H1 (cell line): ENCODE results near the gene PATE1. TPM values are rescaled to one million over a fixed set of nuclear protein-coding genes. Genes with fewer than 3 reads are reported as not detected.

Source experiments
- CTCF ChIA-PET: fragments of 300-600 bp; sonication (Branson Sonifier 250); formaldehyde crosslinking; loops from one replicate; lab custom pipeline; 2021; ENCODE audit not compliant: partially characterized antibody; lab: Charles Lee
- POLR2A ChIA-PET: fragments of 300-600 bp; sonication (Branson Sonifier 250); formaldehyde crosslinking; loops from one replicate; lab custom pipeline; 2021; ENCODE audit warnings: inconsistent platforms; ENCODE audit not compliant: partially characterized antibody; lab: Charles Lee
- DNase-seq, 2 experiments: peaks; one replicate each; pipeline versions ENCODE4 v3.0.0 to v3.0.0-alpha.2; 2010 to 2022; ENCODE audit warnings: low spot score in 2 of 2, low read depth in 1 of 2, mixed read lengths in 1 of 2
- FAIRE-seq: peaks from 2 replicates; lab custom pipeline; 2011; peaks lifted over from hg19 to GRCh38; lab: Jason Lieb, UNC
- H2AFZ ChIP-seq: 2 replicates; pipeline ENCODE4 v1.8.1; 2012; ENCODE audit warnings: low read length, inconsistent platforms
- H2AK5ac ChIP-seq: 2 replicates; pipeline ENCODE4 v1.6.1; 2013; ENCODE audit warnings: low read depth, low read length
- H2BK120ac ChIP-seq: replicated peaks from 2 replicates; pipeline ENCODE3; 2013; ENCODE audit warnings: low read depth, low read length, inconsistent platforms
- H2BK12ac ChIP-seq: 2 replicates; pipeline ENCODE4 v1.6.1; 2013; ENCODE audit warnings: low read depth, low read length
- H2BK15ac ChIP-seq: 2 replicates; pipeline ENCODE4 v1.6.1; 2013; ENCODE audit warnings: low read length
- H2BK20ac ChIP-seq: 2 replicates; pipeline ENCODE4 v1.6.1; 2013; ENCODE audit warnings: low read length
- H2BK5ac ChIP-seq: 2 replicates; pipeline ENCODE4 v1.6.1; 2013; ENCODE audit warnings: low read depth, low read length
- H3K14ac ChIP-seq: 2 replicates; pipeline ENCODE4 v1.6.1; 2013; ENCODE audit warnings: inconsistent platforms; ENCODE audit not compliant: insufficient read length
- H3K18ac ChIP-seq: 2 replicates; pipeline ENCODE4 v1.6.1; 2013; ENCODE audit warnings: low read length; ENCODE audit errors: extremely low read depth
- H3K23ac ChIP-seq: 2 replicates; pipeline ENCODE4 v1.6.1; 2013; ENCODE audit warnings: inconsistent platforms; ENCODE audit not compliant: insufficient read length
- H3K23me2 ChIP-seq: 2 replicates; pipeline ENCODE4 v1.6.1; 2013; ENCODE audit warnings: low read depth, low read length
- H3K27ac ChIP-seq: 2 replicates; pipeline ENCODE4 v1.6.1; 2011; ENCODE audit warnings: low read depth, low read length, inconsistent platforms
- H3K27me3 ChIP-seq, 4 experiments: replicated peaks in 1 of 4; 1 replicate in 1 of 4; 2 replicates in 3 of 4; pipeline versions ENCODE4 v1.6.1 to v1.8.1; 2011 to 2013; ENCODE audit warnings: low read length in 3 of 4, mild to moderate bottlenecking in 3 of 4, inconsistent platforms in 2 of 4, mixed read lengths in 2 of 4, moderate library complexity in 1 of 4; ENCODE audit not compliant: control insufficient read depth in 3 of 4, insufficient read depth in 3 of 4; ENCODE audit errors: extremely low read depth in 1 of 4
- H3K36me3 ChIP-seq, 4 experiments: 2 replicates each; pipeline versions ENCODE4 v1.6.1 to v1.8.1; 2011 to 2013; ENCODE audit warnings: mild to moderate bottlenecking in 4 of 4, low read length in 3 of 4, moderate library complexity in 2 of 4, control low read depth in 1 of 4, inconsistent platforms in 1 of 4; ENCODE audit not compliant: insufficient read depth in 4 of 4, control insufficient read depth in 2 of 4
- H3K4ac ChIP-seq: replicated peaks from 2 replicates; pipeline ENCODE3; 2013; ENCODE audit warnings: low read length, low read depth, mixed read lengths, inconsistent platforms; ENCODE audit not compliant: insufficient read length
- H3K4me1 ChIP-seq, 4 experiments: replicated peaks in 1 of 4; 1 replicate in 1 of 4; 2 replicates in 3 of 4; pipeline versions ENCODE4 v1.6.1 to v1.8.1; 2011 to 2013; ENCODE audit warnings: low read length in 3 of 4, inconsistent platforms in 2 of 4, mixed read lengths in 1 of 4; ENCODE audit not compliant: insufficient read depth in 4 of 4, control insufficient read depth in 3 of 4
- H3K4me2 ChIP-seq, 2 experiments: 2 replicates each; pipeline versions ENCODE4 v1.6.1 to v1.8.1; 2011 to 2013; ENCODE audit warnings: low read depth in 2 of 2, low read length in 2 of 2, control low read depth in 1 of 2, inconsistent platforms in 1 of 2, mild to moderate bottlenecking in 1 of 2; ENCODE audit not compliant: insufficient read depth in 1 of 2
- H3K4me3 ChIP-seq, 4 experiments: fragments of 200-600, 300-600 bp in 1 of 4; sonication (generic), shearing (Covaris generic), sonication (Bioruptor Twin) in 1 of 4; 2 replicates each; pipeline versions ENCODE4 v1.5.1 to v1.8.1; 2011 to 2016; ENCODE audit warnings: low read length in 4 of 4, low read depth in 3 of 4, control low read depth in 2 of 4, inconsistent platforms in 2 of 4, mild to moderate bottlenecking in 2 of 4, mixed read lengths in 1 of 4, moderate library complexity in 1 of 4; ENCODE audit not compliant: insufficient read depth in 2 of 4; ENCODE audit errors: extremely low read depth in 1 of 4
- H3K56ac ChIP-seq: replicated peaks from 2 replicates; pipeline ENCODE3; 2013; ENCODE audit warnings: low read depth, mild to moderate bottlenecking, mixed read lengths, low read length, inconsistent platforms; ENCODE audit not compliant: insufficient read length
- H3K79me1 ChIP-seq: 2 replicates; pipeline ENCODE4 v1.6.1; 2013; ENCODE audit warnings: low read depth, low read length, control low read depth
- H3K79me2 ChIP-seq, 2 experiments: 2 replicates each; pipeline versions ENCODE4 v1.6.1 to v1.8.1; 2012 to 2013; ENCODE audit warnings: low read length in 2 of 2, mild to moderate bottlenecking in 2 of 2, inconsistent platforms in 1 of 2; ENCODE audit not compliant: insufficient read depth in 2 of 2, control insufficient read depth in 1 of 2
- H3K9ac ChIP-seq, 4 experiments: replicated peaks in 1 of 4; 1 replicate in 1 of 4; 2 replicates in 3 of 4; pipeline versions ENCODE4 v1.6.1 to v1.8.1; 2011 to 2013; ENCODE audit warnings: low read depth in 3 of 4, low read length in 3 of 4, control low read depth in 2 of 4, mild to moderate bottlenecking in 2 of 4, moderate library complexity in 2 of 4, inconsistent platforms in 1 of 4; ENCODE audit errors: extremely low read depth in 1 of 4
- H3K9me3 ChIP-seq, 2 experiments: 2 replicates each; pipeline versions ENCODE4 v1.6.1 to v1.8.1; 2012 to 2013; ENCODE audit warnings: mild to moderate bottlenecking in 2 of 2, moderate library complexity in 2 of 2, control low read depth in 1 of 2, inconsistent platforms in 1 of 2, low read depth in 1 of 2, low read length in 1 of 2, mixed read lengths in 1 of 2; ENCODE audit not compliant: insufficient read depth in 2 of 2
- H4K20me1 ChIP-seq, 2 experiments: replicated peaks in 1 of 2; 2 replicates each; pipeline versions ENCODE3 to v1.8.1; 2011 to 2013; ENCODE audit warnings: inconsistent platforms in 2 of 2, low read length in 2 of 2, mild to moderate bottlenecking in 1 of 2; ENCODE audit not compliant: insufficient read depth in 2 of 2, control insufficient read depth in 1 of 2
- H4K5ac ChIP-seq: 2 replicates; pipeline ENCODE4 v1.6.1; 2013; ENCODE audit warnings: low read length, low read depth, mixed read lengths, inconsistent platforms; ENCODE audit not compliant: insufficient read length
- H4K8ac ChIP-seq: 2 replicates; pipeline ENCODE4 v1.8.0; 2013; ENCODE audit warnings: mild to moderate bottlenecking, moderate library complexity, low read length, inconsistent platforms; ENCODE audit not compliant: insufficient read depth; ENCODE audit errors: extremely low read depth
- H4K91ac ChIP-seq: replicated peaks from 2 replicates; pipeline ENCODE3; 2013; ENCODE audit warnings: low read length, mixed read lengths, inconsistent platforms; ENCODE audit not compliant: insufficient read length
- ATF3 ChIP-seq: IDR thresholded peaks from 2 replicates; pipeline ENCODE4 v1.6.1; 2011; ENCODE audit warnings: low read depth, mild to moderate bottlenecking, low read length; ENCODE audit not compliant: insufficient read depth
- GABPA ChIP-seq: IDR thresholded peaks from 2 replicates; pipeline ENCODE4 v1.6.1; 2011; ENCODE audit warnings: mild to moderate bottlenecking, low read length, moderate library complexity, borderline replicate concordance; ENCODE audit not compliant: insufficient read depth
- HDAC6 ChIP-seq: IDR thresholded peaks from one replicate; pipeline ENCODE4 v1.7.1; 2012; ENCODE audit warnings: low read depth, mild to moderate bottlenecking, inconsistent platforms, low read length, moderate library complexity
- NANOG ChIP-seq: IDR thresholded peaks from 2 replicates; pipeline ENCODE4 v1.6.1; 2011; ENCODE audit warnings: low read length, low read depth, mild to moderate bottlenecking, inconsistent platforms; ENCODE audit not compliant: insufficient read depth, poor library complexity, severe bottlenecking
- POU5F1 ChIP-seq: IDR thresholded peaks from 2 replicates; pipeline ENCODE4 v1.6.1; 2011; ENCODE audit warnings: low read depth, mild to moderate bottlenecking, low read length, moderate library complexity
- SP4 ChIP-seq: IDR thresholded peaks from 2 replicates; pipeline ENCODE4 v1.6.1; 2012; ENCODE audit warnings: low read length, inconsistent platforms
- TAF7 ChIP-seq: optimal IDR thresholded peaks from 2 replicates; pipeline ENCODE3; 2011; ENCODE audit warnings: low read depth, mild to moderate bottlenecking, inconsistent platforms, low read length, moderate library complexity, borderline replicate concordance
- YY1 ChIP-seq: IDR thresholded peaks from 2 replicates; pipeline ENCODE4 v1.6.1; 2011; ENCODE audit warnings: low read depth, mild to moderate bottlenecking, low read length
- WGBS, 2 experiments: shearing (Covaris generic) in 1 of 2; methylation state at CpG; one replicate each; pipeline versions ENCODE4 v1.1.6 to v1.1.7; 2013 to 2015; ENCODE audit warnings: low lambda C conversion rate in 2 of 2, mixed read lengths in 2 of 2, inconsistent platforms in 1 of 2, low coverage in 1 of 2, missing lambda C conversion rate in 1 of 2; ENCODE audit not compliant: insufficient replicate concordance in 2 of 2, insufficient coverage in 1 of 2, insufficient read length in 1 of 2; ENCODE audit errors: extremely low coverage in 1 of 2, missing lambda C conversion rate in 1 of 2; 5-methylcytosine and 5-hydroxymethylcytosine counted together
- polyA plus RNA-seq, 7 experiments: library from polyadenylated mRNA; depleted of rRNA in 3 of 7; stranded (reverse) in 5 of 7; unstranded in 2 of 7; fragments of >200 nt in 5 of 7; fragments of 200-250 nt in 2 of 7; gene quantifications; 1 replicate in 5 of 7; 2 replicates in 1 of 7; 4 replicates in 1 of 7; pipeline versions ENCODE4 v1.2.1 to v1.2.3, GENCODE V29; 2011 to 2013; ENCODE audit warnings: missing spikeins in 2 of 7, mixed read lengths in 2 of 7
- total RNA-seq: library from RNA; stranded (reverse); fragmentation: NEBNext Ultra II Directional; extraction: Animal tissue kit (Norgen Biotek cat#: 25700); gene quantifications from 2 replicates; pipeline ENCODE4 v1.2.1, GENCODE V29; 2021

The PATE1 gene
- total and polyA plus RNA-seq, 2 of the 8 experiments (the other 6 are each of a cell fraction or from before 2014, with no cell fraction given): not detected

- H4K8ac ChIP-seq: no peak within 1 kb of the TSS
- no peaks in the 10 kb centered on the region for H3K79me1 ChIP-seq
- no peak within 1 kb of the TSS for H4K5ac ChIP-seq
- no peaks in the 10 kb centered on the region for H4K20me1 ChIP-seq
- no peak within 1 kb of the TSS for H3K4me3 ChIP-seq
- no peak within 1 kb of the TSS for H2AK5ac ChIP-seq
- no peaks in the 10 kb centered on the region for H3K23me2 ChIP-seq
- H2AFZ ChIP-seq: no peak within 1 kb of the TSS
- DNase-seq (no peak), FAIRE-seq (no peak)
- no peak within 1 kb of the TSS for H3K23ac ChIP-seq
- no peak within 1 kb of the TSS for H2BK5ac ChIP-seq
- ChIA-PET POLR2A (no interaction called here), CTCF (interaction anchor here (1.0 kb wide), 1 partner anchor 65 kb away, joined by 3 read pairs; no protein-coding TSS in a partner anchor)
- no peak within 1 kb of the TSS for H3K56ac ChIP-seq
- TF ChIP-seq POU5F1: no peak
- no peak for TF ChIP-seq GABPA
- TF ChIP-seq TAF7: no peak
- no peak for TF ChIP-seq YY1
- TF ChIP-seq HDAC6: no peak
- no peak for TF ChIP-seq SP4
- TF ChIP-seq NANOG: no peak
- TF ChIP-seq ATF3: no peak
- H4K91ac ChIP-seq: no peak within 1 kb of the TSS
- no peak within 1 kb of the TSS for H3K4me2 ChIP-seq
- no peak within 1 kb of the TSS for H3K9ac ChIP-seq
- H2BK20ac ChIP-seq: no peak within 1 kb of the TSS
- no peak within 1 kb of the TSS for H2BK15ac ChIP-seq
- no peaks in the 10 kb centered on the region for H3K79me2 ChIP-seq
- H2BK120ac ChIP-seq: no peak within 1 kb of the TSS
- no peak within 1 kb of the TSS for H3K4ac ChIP-seq
- H3K18ac ChIP-seq: no peak within 1 kb of the TSS
- H3K36me3 ChIP-seq: no peaks in the 10 kb centered on the region
- H2BK12ac ChIP-seq: no peak within 1 kb of the TSS
- H3K27ac ChIP-seq: no peak within 1 kb of the TSS
- WGBS, 2 experiments: 65% methylated on average over 2 of the region's 2 CpGs; no CpG with 5 or more reads in 1 of the 2 experiments
- no peaks in the 10 kb centered on the region for H3K9me3 ChIP-seq
- no peaks in the 10 kb centered on the region for H3K4me1 ChIP-seq
- no peaks in the 10 kb centered on the region for H3K27me3 ChIP-seq
- no peak within 1 kb of the TSS for H3K14ac ChIP-seq
Observed at GRCh38 chr11:125787827-125788226, 41.7 kb downstream of the PATE1 start, which contains the start of gene PATE3. Gene PATE3, plus strand, starts transcription at chr11:125788127. Its CDS starts 25 bp downstream, at chr11:125788152.
